ENCODE measurements around the gene SLC35B1.

GRCh38 chr17:49691086-49691676 is 16.6 kb downstream of the SLC35B1 start:
- no peak for TF ChIP-seq ZNF274 (IDR thresholded peaks at IDR 0.05; ENCODE audit: low read depth, low read length)
- no peak for TF ChIP-seq YY1 (IDR thresholded peaks at IDR 0.05; ENCODE audit: insufficient read depth, insufficient read length)

Data from NT2/D1 (cell line).